T-helper 1 cell treated with Interleukin-12 subunit alpha and Interleukin-12 subunit beta and Interleukin-4 antibody, amounts not matched to agents 30 μg/mL and 1 μg/mL, for 36 hours (primary cell): Measurements from ENCODE around the gene AQP12A.

Experiments
- H3K27ac Mint-ChIP-seq: one replicate; pipeline ENCODE4 v1.8.0; 2021; ENCODE audit warnings: mild to moderate bottlenecking, mixed read lengths
- H3K27me3 Mint-ChIP-seq: one replicate; pipeline ENCODE4 v1.8.0; 2021; ENCODE audit warnings: low read depth, mixed read lengths
- H3K36me3 Mint-ChIP-seq: one replicate; pipeline ENCODE4 v1.8.0; 2021; ENCODE audit warnings: low read depth, mixed read lengths
- H3K4me1 Mint-ChIP-seq: one replicate; pipeline ENCODE4 v1.8.0; 2021; ENCODE audit warnings: low read depth, mixed read lengths
- H3K4me3 Mint-ChIP-seq: one replicate; pipeline ENCODE4 v1.8.0; 2021; ENCODE audit warnings: mild to moderate bottlenecking, moderate library complexity, mixed read lengths
- H3K9me3 Mint-ChIP-seq: one replicate; pipeline ENCODE4 v1.8.0; 2021; ENCODE audit warnings: mixed read lengths

AQP12A gene

DNA sequence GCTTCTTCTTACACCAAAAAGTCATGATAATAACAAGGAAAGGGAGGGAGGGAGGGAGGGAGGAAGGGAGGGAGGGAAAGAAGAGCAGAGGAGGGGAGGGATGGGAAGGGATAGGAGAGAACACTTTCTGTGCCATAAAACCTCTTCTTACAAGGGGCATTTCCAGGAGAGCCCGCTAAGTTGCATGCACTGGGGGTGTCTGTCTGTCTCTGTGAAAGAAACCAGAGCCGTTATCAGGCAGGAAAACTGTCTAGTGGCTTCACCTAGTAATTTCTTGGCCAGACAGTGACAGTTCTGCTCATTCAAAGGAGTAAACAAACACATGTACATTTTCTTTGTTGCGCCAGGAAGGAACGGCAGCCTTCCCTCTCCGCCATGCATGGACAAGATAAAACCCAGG is 45.8 kb downstream of the AQP12A start:
- Mint-ChIP-seq H3K36me3 (no peaks in the 10 kb centered on the region), H3K27me3 (no peaks in the 10 kb centered on the region)

DNA sequence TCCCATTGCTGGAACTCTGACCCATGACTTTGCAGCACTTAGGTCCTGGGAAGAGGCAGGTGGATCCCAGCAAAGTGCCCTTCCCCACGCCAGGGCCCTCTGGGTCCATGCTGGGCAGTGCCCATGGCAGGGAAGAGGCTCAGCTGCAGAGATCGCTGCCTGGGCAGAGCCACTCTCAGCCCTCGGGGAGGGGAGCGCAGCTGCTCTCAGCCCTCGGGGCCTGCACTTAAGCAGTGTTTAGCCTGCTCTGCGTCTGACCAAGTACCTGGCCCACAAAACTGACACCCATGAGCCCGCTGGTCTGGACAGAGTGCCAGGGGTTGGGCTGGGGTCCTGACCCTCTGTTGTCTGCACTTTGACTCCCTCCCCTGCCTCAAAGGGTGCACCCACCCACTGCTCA is 46.3 kb downstream of the AQP12A start:
- Mint-ChIP-seq H3K9me3 (no peaks in the 10 kb centered on the region), H3K4me3 (no peak overlapping the region), H3K27me3 (no peaks in the 10 kb centered on the region), H3K36me3 (no peaks in the 10 kb centered on the region), H3K27ac (no peak overlapping the region), H3K4me1 (peaks cover 2% of the 10 kb centered on the region)

More for the DNA sequence above, 45.8 kb downstream of the AQP12A start:
- H3K4me1 Mint-ChIP-seq = peaks cover 2% of the 10 kb centered on the region
- no peak overlapping the region for H3K4me3 Mint-ChIP-seq
- no peak overlapping the region for H3K27ac Mint-ChIP-seq
- H3K9me3 Mint-ChIP-seq = no peaks in the 10 kb centered on the region

DNA sequence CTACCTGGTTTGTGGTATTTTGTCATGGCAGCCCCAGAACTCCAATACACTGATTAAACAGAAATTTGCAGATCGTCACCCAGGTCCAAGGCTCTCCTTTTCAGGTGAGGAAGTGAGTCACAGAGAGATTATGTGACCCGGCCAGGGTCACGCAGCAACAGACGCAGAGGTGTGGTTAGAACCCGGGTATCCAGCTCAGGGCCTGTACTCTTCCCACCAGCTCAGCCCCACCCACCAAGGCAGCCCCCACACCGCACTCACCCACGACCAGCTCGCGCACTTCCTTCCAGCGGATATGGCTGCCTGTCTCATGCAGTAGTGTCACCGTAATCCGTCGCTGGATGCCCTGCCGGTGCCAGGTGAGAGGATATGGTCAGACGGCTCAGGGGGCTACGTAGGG is 48.1 kb downstream of the AQP12A start:
- Mint-ChIP-seq H3K27ac (no peak overlapping the region), H3K9me3 (no peaks in the 10 kb centered on the region), H3K4me1 (peaks cover 2% of the 10 kb centered on the region), H3K36me3 (no peaks in the 10 kb centered on the region), H3K27me3 (no peaks in the 10 kb centered on the region), H3K4me3 (no peak overlapping the region)

DNA sequence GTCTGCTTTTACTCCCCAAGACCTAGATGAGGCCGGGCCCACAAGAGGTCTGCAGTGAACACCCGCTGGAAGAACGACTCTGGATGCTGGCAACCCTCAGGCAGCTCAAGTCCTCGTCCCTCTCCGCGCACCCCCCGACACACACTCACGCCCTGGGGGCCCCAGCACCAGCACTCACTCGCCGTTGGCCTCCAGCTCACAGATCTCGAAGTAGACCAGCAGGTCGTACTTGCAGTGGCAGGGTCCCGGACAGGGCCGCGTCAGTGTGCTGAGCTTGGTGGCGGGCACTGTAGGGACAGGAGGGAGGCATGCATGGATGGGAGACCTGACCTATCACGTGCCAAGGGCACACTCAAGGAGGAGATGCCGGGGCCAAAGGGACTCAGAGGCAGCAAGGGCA is 49.4 kb downstream of the AQP12A start:
- Mint-ChIP-seq H3K4me3 (no peak overlapping the region), H3K4me1 (peaks cover 2% of the 10 kb centered on the region), H3K9me3 (no peaks in the 10 kb centered on the region), H3K27me3 (no peaks in the 10 kb centered on the region), H3K27ac (no peak overlapping the region), H3K36me3 (no peaks in the 10 kb centered on the region)

DNA sequence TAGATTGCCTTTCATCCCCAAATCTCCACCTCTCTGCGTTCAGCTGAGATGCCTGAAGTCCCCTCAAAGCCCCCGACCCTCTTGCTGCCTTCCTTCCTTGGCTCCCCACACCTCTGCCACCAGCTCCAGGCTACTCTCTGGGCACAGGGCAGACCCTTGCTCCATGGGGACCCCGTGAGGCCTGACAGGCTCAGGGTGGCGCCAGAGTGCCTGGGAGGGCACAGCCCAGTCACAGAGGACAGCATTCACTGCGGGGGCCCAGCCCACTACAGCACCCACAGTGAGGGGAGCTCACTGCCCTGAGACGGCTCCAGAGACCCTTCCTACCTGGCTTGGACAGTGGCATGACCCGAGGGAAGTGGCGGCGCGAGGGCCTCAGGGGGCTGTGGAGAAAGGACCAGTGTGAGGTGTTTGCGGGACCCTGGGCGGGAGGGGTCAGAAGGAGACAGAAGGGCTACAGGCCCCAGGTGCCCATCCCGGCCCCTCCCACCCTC is 51.0 kb downstream of the AQP12A start:
- Mint-ChIP-seq H3K36me3 (no peaks in the 10 kb centered on the region), H3K4me3 (no peak overlapping the region), H3K27me3 (no peaks in the 10 kb centered on the region), H3K4me1 (peaks cover 2% of the 10 kb centered on the region), H3K9me3 (no peaks in the 10 kb centered on the region), H3K27ac (no peak overlapping the region)

DNA sequence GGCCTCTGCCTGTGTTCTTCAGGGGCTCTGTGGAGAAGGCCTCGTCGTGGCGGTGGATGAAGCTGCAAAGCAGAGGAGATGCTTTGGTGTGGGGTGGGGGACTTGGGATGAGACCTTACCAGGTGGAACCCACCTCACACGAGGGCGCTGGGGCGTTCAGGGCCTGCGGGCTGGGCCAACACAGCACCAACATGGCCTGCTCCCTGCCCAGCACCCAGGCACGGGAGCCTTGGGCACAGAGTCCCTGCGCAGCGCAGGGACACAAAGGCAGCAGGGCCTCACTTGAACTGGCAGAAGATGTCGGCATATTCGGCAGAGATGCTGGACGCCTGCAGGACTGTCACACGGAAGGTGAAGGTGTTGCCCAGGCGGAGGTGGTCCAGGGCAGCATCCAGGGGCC is 53.8 kb downstream of the AQP12A start:
- Mint-ChIP-seq H3K27ac (no peak overlapping the region), H3K4me3 (no peak overlapping the region), H3K36me3 (no peaks in the 10 kb centered on the region), H3K9me3 (no peaks in the 10 kb centered on the region), H3K27me3 (no peaks in the 10 kb centered on the region), H3K4me1 (no peaks in the 10 kb centered on the region)

DNA sequence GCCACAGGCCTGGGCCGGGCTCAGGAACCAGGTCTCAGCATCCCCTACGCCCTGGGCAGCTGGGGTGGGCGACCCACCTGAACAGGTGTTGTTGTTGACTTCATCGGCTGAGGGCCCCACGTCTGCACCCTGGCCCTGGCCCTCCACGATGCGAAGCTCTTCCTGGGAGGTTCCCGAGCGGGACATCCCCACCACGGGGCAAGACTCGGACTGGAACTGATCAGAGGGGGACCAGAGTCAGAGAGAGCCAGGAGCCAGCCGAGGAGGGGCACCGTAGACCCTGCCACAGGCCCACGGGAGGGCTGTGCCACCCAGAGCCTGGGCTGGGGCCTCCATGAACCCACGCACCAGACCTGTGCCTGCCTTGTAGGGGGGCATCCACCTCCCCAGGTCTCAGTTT is 54.3 kb downstream of the AQP12A start:
- H3K9me3 Mint-ChIP-seq = no peaks in the 10 kb centered on the region
- no peak overlapping the region for H3K27ac Mint-ChIP-seq
- no peaks in the 10 kb centered on the region for H3K36me3 Mint-ChIP-seq
- H3K27me3 Mint-ChIP-seq = no peaks in the 10 kb centered on the region
- no peak overlapping the region for H3K4me3 Mint-ChIP-seq
- no peaks in the 10 kb centered on the region for H3K4me1 Mint-ChIP-seq

DNA sequence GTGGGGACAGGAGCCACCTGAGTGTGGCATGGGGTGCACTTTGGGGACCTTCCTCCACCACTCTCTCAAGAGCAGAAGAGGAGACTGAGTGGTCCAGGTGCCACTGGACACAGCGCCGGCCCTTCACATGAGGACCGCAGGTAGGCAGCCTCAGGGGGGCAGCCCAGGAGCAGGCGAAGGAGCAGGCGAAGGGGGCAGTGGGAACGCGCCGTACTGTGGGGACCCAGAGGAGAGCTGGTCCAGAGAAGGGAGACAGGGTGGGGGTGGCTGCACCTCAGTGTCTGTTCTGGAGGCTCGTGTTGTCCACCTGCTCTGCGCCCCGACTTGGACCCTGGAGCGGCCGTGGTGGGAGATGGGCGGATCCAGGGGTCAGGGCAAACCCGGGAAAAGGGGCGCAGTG is 55.0 kb downstream of the AQP12A start:
- no peak overlapping the region for H3K4me3 Mint-ChIP-seq
- H3K4me1 Mint-ChIP-seq = no peaks in the 10 kb centered on the region
- no peaks in the 10 kb centered on the region for H3K9me3 Mint-ChIP-seq
- H3K27me3 Mint-ChIP-seq = no peaks in the 10 kb centered on the region
- H3K27ac Mint-ChIP-seq = no peak overlapping the region
- no peaks in the 10 kb centered on the region for H3K36me3 Mint-ChIP-seq

DNA sequence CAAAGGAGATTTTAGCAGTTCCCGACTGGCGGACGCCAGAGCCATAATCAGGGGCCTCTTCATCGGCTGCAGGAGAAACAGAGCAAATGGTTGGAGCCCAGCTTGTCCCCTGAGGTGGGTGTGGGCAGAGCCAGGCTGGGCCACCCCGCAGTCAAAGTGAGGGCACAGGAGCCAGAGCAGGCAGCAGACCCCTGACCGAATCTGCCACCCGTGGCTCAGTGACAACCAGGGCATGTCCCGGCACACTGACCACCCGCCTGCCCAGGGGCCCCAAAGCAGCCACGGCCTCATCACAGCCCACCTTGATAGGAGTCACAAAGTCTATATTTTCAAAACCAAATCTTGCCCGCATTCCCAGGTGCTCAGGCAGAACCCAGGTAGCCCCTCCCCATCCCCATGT is 55.6 kb downstream of the AQP12A start:
- Mint-ChIP-seq H3K4me1 (no peaks in the 10 kb centered on the region), H3K27me3 (no peaks in the 10 kb centered on the region), H3K4me3 (no peak overlapping the region), H3K9me3 (no peaks in the 10 kb centered on the region), H3K36me3 (no peaks in the 10 kb centered on the region), H3K27ac (no peak overlapping the region)
